Vagina (tissue), 2 donors: Measurements from ENCODE around the gene DAPP1.

ENCODE experiments used
- POLR2A ChIP-seq, 2 donors: fragments of 450-650 bp; IDR thresholded peaks; one replicate each; pipeline ENCODE4 v1.6.1; 2017; ENCODE audit warnings: antibody characterized with exemption in 2 of 2, mild to moderate bottlenecking in 2 of 2, moderate library complexity in 2 of 2
- TF ChIP-seq, protein P1 (sequence below), 3 experiments: fragments of 450-650 bp in 2 of 3; fragments of 200-600 bp in 1 of 3; sonication (generic) in 1 of 3; IDR thresholded peaks; one replicate each; pipeline ENCODE4 v1.5.1; 2017 to 2019; ENCODE audit warnings: antibody characterized with exemption in 3 of 3, mild to moderate bottlenecking in 2 of 3, moderate library complexity in 2 of 3

DNA sequence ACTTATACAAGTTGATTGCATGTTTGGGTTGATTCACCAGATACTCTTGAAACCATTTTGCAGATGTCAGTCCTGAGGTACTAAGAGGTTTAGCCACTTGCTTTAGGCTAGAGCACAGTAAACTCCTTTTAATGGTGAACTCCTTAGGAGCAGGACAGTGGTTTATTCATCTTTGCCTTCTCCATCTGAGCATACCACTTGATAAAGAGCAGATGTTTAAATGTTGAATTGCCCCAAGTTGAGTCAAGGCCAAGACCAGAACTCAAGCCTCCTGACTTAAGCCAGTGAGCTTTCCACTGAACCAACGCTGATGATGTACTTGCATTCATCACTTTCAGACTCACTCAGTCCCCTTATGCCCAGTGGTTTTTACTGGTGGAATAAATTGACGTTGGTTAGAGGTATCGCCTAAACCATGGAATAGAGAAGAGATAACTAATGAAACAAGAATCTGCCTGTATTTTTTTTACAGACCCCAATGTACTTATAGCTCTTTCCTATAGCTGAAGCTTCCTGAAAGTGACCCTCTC is 7.5 kb downstream of the DAPP1 start:
- TF ChIP-seq, protein P1, sequence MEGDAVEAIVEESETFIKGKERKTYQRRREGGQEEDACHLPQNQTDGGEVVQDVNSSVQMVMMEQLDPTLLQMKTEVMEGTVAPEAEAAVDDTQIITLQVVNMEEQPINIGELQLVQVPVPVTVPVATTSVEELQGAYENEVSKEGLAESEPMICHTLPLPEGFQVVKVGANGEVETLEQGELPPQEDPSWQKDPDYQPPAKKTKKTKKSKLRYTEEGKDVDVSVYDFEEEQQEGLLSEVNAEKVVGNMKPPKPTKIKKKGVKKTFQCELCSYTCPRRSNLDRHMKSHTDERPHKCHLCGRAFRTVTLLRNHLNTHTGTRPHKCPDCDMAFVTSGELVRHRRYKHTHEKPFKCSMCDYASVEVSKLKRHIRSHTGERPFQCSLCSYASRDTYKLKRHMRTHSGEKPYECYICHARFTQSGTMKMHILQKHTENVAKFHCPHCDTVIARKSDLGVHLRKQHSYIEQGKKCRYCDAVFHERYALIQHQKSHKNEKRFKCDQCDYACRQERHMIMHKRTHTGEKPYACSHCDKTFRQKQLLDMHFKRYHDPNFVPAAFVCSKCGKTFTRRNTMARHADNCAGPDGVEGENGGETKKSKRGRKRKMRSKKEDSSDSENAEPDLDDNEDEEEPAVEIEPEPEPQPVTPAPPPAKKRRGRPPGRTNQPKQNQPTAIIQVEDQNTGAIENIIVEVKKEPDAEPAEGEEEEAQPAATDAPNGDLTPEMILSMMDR (IDR thresholded peaks at IDR 0.05) = no peak
- no peak for TF ChIP-seq POLR2A (IDR thresholded peaks at IDR 0.05)
